Measurements from ENCODE around the gene SLC12A9. TPM values are rescaled to one million over a fixed set of nuclear protein-coding genes. Genes with fewer than 3 reads are reported as not detected.
"Not testable (repeated sequence)": the region's sequence is repeated elsewhere in the genome, so short reads cannot be mapped to it uniquely, and the experiment has no call there.

The SLC12A9 gene
- total and polyA plus RNA-seq, 3 experiments from 2014 or later, result 9.5 to 29.1 (median 24.7) TPM

DNA sequence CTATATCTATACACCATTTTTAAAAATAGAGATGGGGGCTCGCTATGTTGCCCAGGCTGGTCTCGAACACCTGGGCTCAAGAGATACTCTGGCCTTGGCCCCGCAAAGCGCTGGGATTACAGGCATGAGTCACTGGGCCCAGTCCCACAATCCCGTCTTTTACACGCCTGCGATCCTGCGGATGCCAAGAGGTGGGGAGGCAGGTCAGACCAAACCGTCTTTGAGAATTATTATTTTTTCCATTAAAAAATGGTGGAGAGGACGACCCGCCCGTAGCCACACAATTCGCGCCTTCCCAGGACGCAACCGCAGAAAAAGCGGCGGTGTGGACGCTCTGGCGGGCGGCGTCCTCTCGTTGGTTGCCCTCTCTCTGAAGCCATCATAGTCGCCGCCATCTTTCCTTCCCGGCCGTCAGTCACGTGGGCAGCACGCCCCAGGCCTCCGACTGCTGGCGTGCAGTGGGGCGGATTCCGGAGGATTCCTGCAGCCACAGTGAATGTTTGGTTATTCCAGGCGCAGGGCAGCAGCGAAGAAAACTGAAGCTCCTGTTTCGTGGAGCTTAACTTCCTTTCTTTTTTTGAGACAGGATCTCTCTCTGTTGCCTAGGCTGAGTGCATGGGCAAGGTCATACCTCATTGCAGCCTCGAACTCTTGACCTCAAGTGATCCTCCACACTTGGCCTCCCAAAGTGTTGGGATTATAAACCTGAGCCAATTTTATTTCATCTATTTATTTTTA lies 15.2 kb upstream of the SLC12A9 start:
- peak overlapping the region; percentile 40 for H3K27ac ChIP-seq (ENCODE audit: low read depth, low read length)
- no peaks in the 10 kb centered on the region for H3K4me1 ChIP-seq (ENCODE audit: insufficient read depth, low read length)
- POLR2A ChIA-PET, result interaction anchor here (1.0 kb wide), 1 partner anchor 15 kb away, joined by 4 read pairs; the partner anchor contains the start of gene SLC12A9
- H3K36me3 Mint-ChIP-seq, result peaks cover 0 to 3% (median 0%) of the 10 kb centered on the region in 3 donors
- H3K4me3 ChIP-seq (ENCODE audit: low read length), result peak overlapping the region; percentile 60
- peak; percentile 52 to 79 (median 65) for DNase-seq
- H3K27me3 ChIP-seq (ENCODE audit: insufficient read depth, low read length, poor library complexity, severe bottlenecking), result no peaks in the 10 kb centered on the region
- peaks cover 8 to 12% (median 12%) of the 10 kb centered on the region in 3 donors for H3K4me1 Mint-ChIP-seq
- peak overlapping the region; percentile 81 to 93 (median 85) for H3K4me3 Mint-ChIP-seq
- H3K9me3 ChIP-seq (ENCODE audit: low read length), result no peaks in the 10 kb centered on the region
- peaks cover 0 to 1% (median 0%) of the 10 kb centered on the region in 5 donors for H3K9me3 Mint-ChIP-seq
- H3K36me3 ChIP-seq (ENCODE audit: insufficient read depth, low read length), result no peaks in the 10 kb centered on the region
- H3K27me3 Mint-ChIP-seq, result peaks cover 0 to 1% of the 10 kb centered on the region in 2 donors
- CTCF ChIA-PET, result no interaction called here
- peak overlapping the region; percentile 39 to 93 (median 84) for H3K27ac Mint-ChIP-seq

DNA sequence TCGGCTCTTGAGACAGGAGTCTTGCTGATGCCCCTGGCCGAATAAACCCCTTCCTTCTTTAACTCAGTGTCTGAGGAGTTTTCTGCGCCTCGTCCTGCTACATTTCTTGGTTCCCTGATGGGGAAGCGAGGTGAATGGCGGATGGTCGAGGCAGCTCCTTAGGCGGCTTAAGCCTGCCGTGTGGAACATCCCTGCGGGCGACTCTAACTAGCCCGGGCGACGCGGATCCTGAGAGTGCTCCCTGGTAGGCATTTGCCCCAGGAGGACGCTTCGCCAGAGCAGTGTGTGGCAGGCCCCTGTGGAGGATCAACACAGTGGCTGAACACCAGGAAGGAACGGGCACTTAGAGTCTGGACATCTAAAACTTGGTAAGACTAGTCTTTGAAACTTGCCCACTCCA lies 13.2 kb upstream of the SLC12A9 start:
- Mint-ChIP-seq H3K27ac (no peak overlapping the region), H3K27me3 (no peaks in the 10 kb centered on the region), H3K9me3 (peaks cover 0 to 1% (median 0%) of the 10 kb centered on the region in 5 donors), H3K4me3 (peak overlapping the region in 1 of 7 donors; percentile 52), H3K4me1 (peaks cover 8 to 12% (median 12%) of the 10 kb centered on the region in 3 donors), H3K36me3 (peaks cover 0 to 2% (median 0%) of the 10 kb centered on the region in 3 donors)
- H3K4me3 ChIP-seq (ENCODE audit: low read length), result no peak overlapping the region
- H3K9me3 ChIP-seq (ENCODE audit: low read length), result no peaks in the 10 kb centered on the region
- H3K27me3 ChIP-seq (ENCODE audit: insufficient read depth, low read length, poor library complexity, severe bottlenecking), result no peaks in the 10 kb centered on the region
- ChIA-PET CTCF (interaction anchor here (1.4 kb wide), 1 partner anchor 12 kb away, joined by 5 read pairs; no protein-coding TSS in a partner anchor), POLR2A (interaction anchor here (0.7 kb wide), 1 partner anchor 902 kb away, joined by 3 read pairs; no protein-coding TSS in a partner anchor)
- H3K36me3 ChIP-seq (ENCODE audit: insufficient read depth, low read length), result no peaks in the 10 kb centered on the region
- H3K27ac ChIP-seq (ENCODE audit: low read depth, low read length), result no peak overlapping the region
- DNase-seq, result no peak
- no peaks in the 10 kb centered on the region for H3K4me1 ChIP-seq (ENCODE audit: insufficient read depth, low read length)

DNA sequence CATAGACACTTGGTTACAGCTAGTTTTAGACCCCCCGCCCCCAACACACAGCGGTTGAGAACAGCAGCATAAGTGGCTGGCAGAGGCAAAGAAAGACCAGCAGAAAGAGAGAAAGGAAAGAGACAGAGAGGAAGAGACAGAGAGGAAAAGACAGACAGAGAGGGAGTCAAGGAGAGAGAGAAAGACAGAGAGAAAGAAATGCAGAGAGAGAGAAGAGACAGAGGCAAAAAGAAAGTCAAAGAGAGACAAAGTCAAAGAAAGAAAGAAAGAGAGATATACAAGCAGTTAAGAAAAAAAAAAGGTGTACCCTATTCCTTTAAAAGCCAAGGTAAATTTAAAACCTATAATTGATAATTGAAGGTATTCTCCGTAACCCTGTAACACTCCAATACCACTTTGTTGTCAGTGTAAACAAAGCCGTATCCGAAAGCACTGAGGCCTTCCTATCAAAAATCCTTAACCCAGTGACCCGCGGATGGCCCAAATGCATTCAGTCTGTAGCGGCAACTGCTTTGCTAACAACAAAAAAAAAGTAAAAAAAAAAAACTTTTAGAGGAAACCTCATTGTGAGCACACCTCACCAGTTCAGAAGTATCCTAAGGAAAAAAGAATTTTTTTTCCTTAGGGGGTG lies 11.9 kb upstream of the SLC12A9 start:
- no peak for DNase-seq
- Mint-ChIP-seq H3K36me3 (peaks cover 0 to 2% (median 0%) of the 10 kb centered on the region in 3 donors), H3K4me1 (peaks cover 8 to 12% (median 11%) of the 10 kb centered on the region in 3 donors), H3K4me3 (no peak overlapping the region), H3K27ac (peak overlapping the region in 1 of 8 donors; percentile 84), H3K27me3 (no peaks in the 10 kb centered on the region), H3K9me3 (peaks cover 0 to under 1% (median 0%) of the 10 kb centered on the region in 5 donors)
- Histone ChIP-seq H3K27ac (ENCODE audit: low read depth, low read length) (peak overlapping the region; percentile 38), H3K9me3 (ENCODE audit: low read length) (no peaks in the 10 kb centered on the region), H3K27me3 (ENCODE audit: insufficient read depth, low read length, poor library complexity, severe bottlenecking) (no peaks in the 10 kb centered on the region), H3K36me3 (ENCODE audit: insufficient read depth, low read length) (no peaks in the 10 kb centered on the region), H3K4me1 (ENCODE audit: insufficient read depth, low read length) (no peaks in the 10 kb centered on the region), H3K4me3 (ENCODE audit: low read length) (no peak overlapping the region)
- POLR2A ChIA-PET, result no interaction called here
- CTCF ChIA-PET, result interaction anchor here (1.4 kb wide), 1 partner anchor 11 kb away, joined by 5 read pairs; no protein-coding TSS in a partner anchor

DNA sequence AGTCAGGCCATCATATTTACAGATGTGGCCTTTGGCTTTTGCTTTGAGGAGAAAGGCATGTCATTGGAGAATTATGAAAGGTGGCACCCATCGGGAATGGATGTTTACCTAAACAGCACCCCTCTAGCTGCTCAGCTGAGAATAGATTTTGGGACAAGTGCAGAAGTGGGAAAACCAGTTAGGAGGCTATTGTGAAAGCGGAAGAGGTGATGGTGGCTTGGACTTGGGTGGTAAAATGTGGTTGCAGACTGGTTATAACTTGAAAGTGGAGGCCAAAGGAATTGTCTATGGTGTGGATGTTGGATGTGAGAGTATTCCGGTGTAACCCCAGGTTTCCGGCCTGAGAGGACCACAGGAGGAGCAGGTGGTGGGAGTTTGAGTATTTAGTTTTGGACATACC lies 5.2 kb upstream of the SLC12A9 start:
- no peaks in the 10 kb centered on the region for H3K9me3 Mint-ChIP-seq
- CTCF ChIA-PET, result no interaction called here

DNA sequence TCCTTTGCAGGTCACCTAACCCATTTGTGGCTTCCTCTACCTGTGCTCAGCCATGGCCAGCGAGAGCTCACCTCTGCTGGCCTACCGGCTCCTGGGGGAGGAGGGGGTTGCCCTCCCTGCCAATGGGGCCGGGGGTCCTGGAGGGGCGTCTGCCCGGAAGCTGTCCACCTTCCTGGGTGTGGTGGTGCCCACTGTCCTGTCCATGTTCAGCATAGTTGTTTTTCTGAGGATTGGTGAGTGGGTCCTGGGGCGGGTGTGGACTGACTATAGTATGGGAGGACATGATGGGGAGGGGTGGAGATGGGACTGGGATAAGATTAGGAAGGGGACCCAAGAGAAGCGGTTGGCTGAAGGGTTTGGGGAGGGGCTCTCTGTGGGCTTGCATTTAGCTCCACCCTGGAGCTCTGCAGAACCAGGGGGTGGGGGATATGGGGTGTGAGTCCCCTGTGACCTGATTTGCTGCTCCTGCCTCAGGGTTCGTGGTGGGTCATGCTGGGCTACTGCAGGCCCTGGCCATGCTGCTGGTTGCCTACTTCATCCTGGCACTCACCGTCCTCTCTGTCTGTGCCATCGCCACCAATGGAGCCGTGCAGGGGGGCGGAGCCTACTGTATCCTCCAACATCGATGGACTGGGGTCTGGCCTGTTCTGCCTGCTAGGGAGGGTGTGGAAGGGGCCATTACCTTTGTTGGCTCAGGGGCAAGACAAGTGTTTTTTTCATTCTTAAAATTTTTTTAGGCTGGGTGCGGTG lies 1.8 kb downstream of the SLC12A9 start:
- no peak for DNase-seq
- ChIA-PET POLR2A (no interaction called here), CTCF (interaction anchor here (0.7 to 0.8 kb wide), 2 partner anchors 18 to 54 kb away, joined by 3 read pairs; no protein-coding TSS in a partner anchor)
- Histone ChIP-seq H3K36me3 (ENCODE audit: insufficient read depth, low read length) (no peaks in the 10 kb centered on the region), H3K9me3 (ENCODE audit: low read length) (no peaks in the 10 kb centered on the region), H3K4me1 (ENCODE audit: insufficient read depth, low read length) (peaks cover 17% of the 10 kb centered on the region), H3K4me3 (ENCODE audit: low read length) (no peak overlapping the region), H3K27ac (ENCODE audit: low read depth, low read length) (no peak overlapping the region), H3K27me3 (ENCODE audit: insufficient read depth, low read length, poor library complexity, severe bottlenecking) (no peaks in the 10 kb centered on the region)
- Mint-ChIP-seq H3K4me1 (peaks cover 16 to 33% (median 21%) of the 10 kb centered on the region in 3 donors), H3K27me3 (no peaks in the 10 kb centered on the region), H3K9me3 (no peaks in the 10 kb centered on the region), H3K27ac (peak overlapping the region in 4 of 8 donors; percentile 54 to 75 (median 60)), H3K4me3 (peak overlapping the region; percentile 84 to 96 (median 90)), H3K36me3 (peaks cover 0 to 34% (median 5%) of the 10 kb centered on the region in 3 donors)

More for the DNA sequence above, 5.2 kb upstream of the SLC12A9 start:
- H3K4me3 ChIP-seq (ENCODE audit: low read length), result no peak overlapping the region
- H3K27ac ChIP-seq (ENCODE audit: low read depth, low read length), result no peak overlapping the region
- H3K4me3 Mint-ChIP-seq, result no peak overlapping the region
- no peaks in the 10 kb centered on the region for H3K27me3 ChIP-seq (ENCODE audit: insufficient read depth, low read length, poor library complexity, severe bottlenecking)
- no peaks in the 10 kb centered on the region for H3K9me3 ChIP-seq (ENCODE audit: low read length)
- H3K27me3 Mint-ChIP-seq, result no peaks in the 10 kb centered on the region
- H3K4me1 ChIP-seq (ENCODE audit: insufficient read depth, low read length), result peaks cover 6% of the 10 kb centered on the region
- POLR2A ChIA-PET, result no interaction called here
- peaks cover 5% of the 10 kb centered on the region in 3 donors for H3K4me1 Mint-ChIP-seq
- peaks cover 0 to 3% (median 1%) of the 10 kb centered on the region in 3 donors for H3K36me3 Mint-ChIP-seq
- no peaks in the 10 kb centered on the region for H3K36me3 ChIP-seq (ENCODE audit: insufficient read depth, low read length)
- DNase-seq, result no peak
- H3K27ac Mint-ChIP-seq, result peak overlapping the region in 1 of 8 donors; percentile 95

DNA sequence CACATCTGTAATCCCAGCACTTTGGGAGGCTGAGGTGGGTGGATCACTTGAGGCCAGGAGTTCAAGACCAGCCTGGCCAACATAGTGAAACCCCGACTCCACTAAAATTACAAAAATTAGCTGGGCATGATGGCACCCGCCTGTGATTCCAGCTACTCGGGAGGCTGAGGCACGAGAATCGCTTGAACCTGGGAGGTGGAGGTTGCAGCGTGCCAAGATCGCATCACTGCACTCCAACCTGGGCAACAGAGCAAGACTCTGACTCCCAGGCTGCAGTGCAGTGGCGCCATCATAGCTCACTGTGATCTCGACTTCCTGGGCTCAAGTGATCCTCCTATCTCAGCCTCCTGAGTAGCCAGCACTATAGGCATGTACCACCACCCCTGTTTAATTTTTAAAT lies 2.4 kb downstream of the SLC12A9 start:
- H3K27me3 ChIP-seq (ENCODE audit: insufficient read depth, low read length, poor library complexity, severe bottlenecking); H3K27ac ChIP-seq (ENCODE audit: low read depth, low read length); H3K36me3 ChIP-seq (ENCODE audit: insufficient read depth, low read length); CTCF ChIA-PET; H3K4me3 ChIP-seq (ENCODE audit: low read length); DNase-seq; H3K9me3 ChIP-seq (ENCODE audit: low read length); POLR2A ChIA-PET; H3K9me3 Mint-ChIP-seq; H3K27me3 Mint-ChIP-seq: not testable (repeated sequence)
- peaks cover 17% of the 10 kb centered on the region for H3K4me1 ChIP-seq (ENCODE audit: insufficient read depth, low read length)
- Mint-ChIP-seq H3K4me3 (peak overlapping the region in 1 of 7 donors; percentile 84), H3K36me3 (peaks cover 5 to 39% (median 8%) of the 10 kb centered on the region in 3 donors), H3K27ac (peak overlapping the region in 1 of 8 donors; percentile 42), H3K4me1 (peaks cover 16 to 37% (median 21%) of the 10 kb centered on the region in 3 donors)

DNA sequence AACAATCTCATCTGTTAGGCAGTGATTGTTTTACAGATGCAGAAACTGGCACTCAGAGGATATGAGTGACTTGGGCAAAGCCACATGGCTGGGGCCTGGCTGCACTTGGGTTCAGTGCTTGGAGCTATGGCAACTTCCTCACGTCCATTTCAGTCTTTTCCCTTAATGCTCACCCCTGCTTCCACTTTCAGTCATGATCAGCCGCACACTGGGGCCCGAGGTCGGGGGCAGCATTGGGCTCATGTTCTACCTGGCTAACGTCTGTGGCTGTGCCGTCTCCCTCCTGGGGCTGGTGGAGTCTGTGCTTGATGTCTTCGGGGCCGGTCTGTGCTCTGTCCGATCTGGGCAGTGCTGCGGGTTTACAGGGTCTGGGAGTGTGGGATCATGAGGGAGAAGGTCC lies 3.0 kb downstream of the SLC12A9 start:
- peaks cover 17% of the 10 kb centered on the region for H3K4me1 ChIP-seq (ENCODE audit: insufficient read depth, low read length)
- H3K4me1 Mint-ChIP-seq, result peaks cover 16 to 37% (median 21%) of the 10 kb centered on the region in 3 donors
- no peaks in the 10 kb centered on the region for H3K9me3 Mint-ChIP-seq
- peaks cover 7% of the 10 kb centered on the region for H3K36me3 ChIP-seq (ENCODE audit: insufficient read depth, low read length)
- peak overlapping the region in 4 of 8 donors; percentile 73 to 88 (median 79) for H3K27ac Mint-ChIP-seq
- CTCF ChIA-PET, result no interaction called here
- H3K4me3 Mint-ChIP-seq, result peak overlapping the region in 1 of 7 donors; percentile 51
- POLR2A ChIA-PET, result no interaction called here
- H3K27me3 Mint-ChIP-seq, result no peaks in the 10 kb centered on the region
- H3K36me3 Mint-ChIP-seq, result peaks cover 8 to 45% (median 13%) of the 10 kb centered on the region in 3 donors
- H3K4me3 ChIP-seq (ENCODE audit: low read length), result no peak overlapping the region
- H3K27ac ChIP-seq (ENCODE audit: low read depth, low read length), result no peak overlapping the region
- H3K9me3 ChIP-seq (ENCODE audit: low read length), result no peaks in the 10 kb centered on the region
- no peak for DNase-seq
- no peaks in the 10 kb centered on the region for H3K27me3 ChIP-seq (ENCODE audit: insufficient read depth, low read length, poor library complexity, severe bottlenecking)
